ENCODE data around the gene MS4A10. TPM values are rescaled to one million over a fixed set of nuclear protein-coding genes. Genes with fewer than 3 reads are reported as not detected.

The MS4A10 gene
- total RNA-seq, 1 experiment from 2014 or later, result not detected

DNA sequence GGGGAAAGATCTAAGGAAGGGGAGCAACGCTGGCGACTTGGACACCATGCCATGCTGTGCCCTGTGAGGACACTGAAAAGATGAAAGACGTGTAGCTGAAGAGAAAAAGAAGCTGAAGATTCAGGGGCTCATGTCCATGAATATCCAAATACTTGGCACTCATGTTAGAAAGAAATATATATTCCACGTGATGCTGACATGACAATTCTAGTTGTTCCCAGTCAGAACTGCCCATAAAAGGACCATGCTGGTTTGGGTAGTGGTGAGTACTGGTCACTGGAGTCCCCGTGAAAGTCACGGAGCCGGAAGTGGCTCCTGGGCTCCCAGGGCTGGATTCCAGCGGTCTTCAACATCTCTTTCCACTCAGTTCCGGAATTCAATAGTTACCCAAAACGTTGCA lies 18.6 kb upstream of the MS4A10 start:
- DNase-seq (ENCODE audit: low read depth, low spot score) (no peak), ATAC-seq (no peak)
- Histone ChIP-seq H3K79me2 (ENCODE audit: insufficient read depth, low read length) (no peaks in the 10 kb centered on the region), H3K27ac (ENCODE audit: low read depth, low read length) (no peak overlapping the region), H2AFZ (ENCODE audit: low read depth, low read length, poor library complexity, severe bottlenecking) (peak overlapping the region; percentile 24), H3K36me3 (ENCODE audit: control insufficient read depth in 1 of 2, insufficient read depth in 2 of 2, low read length in 2 of 2) (no peaks in the 10 kb centered on the region), H3K9me3 (ENCODE audit: control insufficient read depth in 1 of 2, insufficient read depth in 1 of 2, low read depth in 1 of 2, low read length in 2 of 2) (no peaks in the 10 kb centered on the region), H3K4me2 (ENCODE audit: low read length) (no peak overlapping the region), H3K9ac (ENCODE audit: low read length) (no peak overlapping the region), H3K4me1 (ENCODE audit: control insufficient read depth in 1 of 2, insufficient read depth in 2 of 2, low read length in 2 of 2) (peaks cover 8 to 10% of the 10 kb centered on the region in 2 experiments; a peak in 2 of 4 replicates), H3K27me3 (ENCODE audit: insufficient read depth, low read length) (no peaks in the 10 kb centered on the region), H4K20me1 (ENCODE audit: insufficient read depth) (no peaks in the 10 kb centered on the region), H3K4me3 (replicated peaks in 1 of 2; ENCODE audit: low read depth in 1 of 2, low read length in 2 of 2) (no peak overlapping the region), H3K9me2 (ENCODE audit: insufficient read depth) (no peaks in the 10 kb centered on the region)
- no TSS peak for BruUV-seq (replicated peaks)
- CTCF ChIA-PET, result interaction anchor here (1.1 kb wide), 1 partner anchor 9 kb away, joined by 4 read pairs; no protein-coding TSS in a partner anchor
- RAD21 ChIA-PET (ENCODE audit: low non-redundant PET in 1 of 2, low total read pairs in 2 of 2, uncharacterized antibody in 2 of 2, unreplicated experiment in 2 of 2), result no interaction called here
- POLR2A ChIA-PET, result no interaction called here
- no peak for TF ChIP-seq CBX3 (IDR thresholded peaks at IDR 0.05; ENCODE audit: low read depth)
- TF ChIP-seq SIN3A (IDR thresholded peaks at IDR 0.05; ENCODE audit: low read depth), result no peak
- no peak for TF ChIP-seq EZH2 (IDR thresholded peaks at IDR 0.05)
- no peak for TF ChIP-seq POLR2A (IDR thresholded peaks at IDR 0.05; ENCODE audit: borderline replicate concordance, extremely low read depth, insufficient read depth, insufficient read length)
- TF ChIP-seq, protein P1, sequence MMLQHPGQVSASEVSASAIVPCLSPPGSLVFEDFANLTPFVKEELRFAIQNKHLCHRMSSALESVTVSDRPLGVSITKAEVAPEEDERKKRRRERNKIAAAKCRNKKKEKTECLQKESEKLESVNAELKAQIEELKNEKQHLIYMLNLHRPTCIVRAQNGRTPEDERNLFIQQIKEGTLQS (IDR thresholded peaks at IDR 0.05), result no peak
- no peak for TF ChIP-seq SRF (IDR thresholded peaks at IDR 0.05; ENCODE audit: low read depth)
- intact Hi-C loops (cut with micrococcal nuclease), result no loop called here

DNA sequence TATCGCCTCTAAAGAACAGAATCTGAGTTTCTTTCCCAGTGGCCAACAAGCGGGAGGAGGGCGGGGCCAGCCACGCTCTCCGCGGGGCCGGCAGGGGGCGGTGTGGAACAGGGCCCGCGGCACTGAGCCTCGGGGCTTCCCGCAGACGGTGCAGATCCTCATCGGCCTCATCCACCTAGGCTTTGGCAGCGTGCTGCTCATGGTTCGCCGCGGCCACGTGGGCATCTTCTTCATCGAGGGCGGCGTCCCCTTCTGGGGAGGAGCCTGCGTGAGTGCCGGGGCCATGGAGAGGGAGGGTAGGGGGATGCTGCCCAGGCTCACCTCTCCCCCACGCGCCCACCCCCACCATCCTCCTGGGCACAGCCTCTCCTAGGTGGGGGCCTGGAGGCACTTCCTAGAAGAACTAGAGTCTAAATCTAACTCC lies 17.7 kb upstream of the MS4A10 start:
- RAD21 ChIA-PET (ENCODE audit: low non-redundant PET in 1 of 2, low total read pairs in 2 of 2, uncharacterized antibody in 2 of 2, unreplicated experiment in 2 of 2), result no interaction called here
- DNase-seq (ENCODE audit: low read depth, low spot score), result peak; percentile 12
- no peaks in the 10 kb centered on the region for H3K36me3 ChIP-seq (ENCODE audit: control insufficient read depth in 1 of 2, insufficient read depth in 2 of 2, low read length in 2 of 2)
- H3K9ac ChIP-seq (ENCODE audit: low read length), result no peak overlapping the region
- CTCF ChIA-PET, result interaction anchor here (1.1 kb wide), 1 partner anchor 8 kb away, joined by 4 read pairs; no protein-coding TSS in a partner anchor
- no peaks in the 10 kb centered on the region for H3K27me3 ChIP-seq (ENCODE audit: insufficient read depth, low read length)
- H3K4me2 ChIP-seq (ENCODE audit: low read length), result peak overlapping the region; percentile 68
- H3K27ac ChIP-seq (ENCODE audit: low read depth, low read length), result no peak overlapping the region
- peak; percentile 94 for ATAC-seq
- intact Hi-C loops (cut with micrococcal nuclease), result no loop called here
- H2AFZ ChIP-seq (ENCODE audit: low read depth, low read length, poor library complexity, severe bottlenecking), result peak overlapping the region; percentile 24
- H3K4me3 ChIP-seq (replicated peaks in 1 of 2; ENCODE audit: low read depth in 1 of 2, low read length in 2 of 2), result peak overlapping the region; percentile 17 to 39; a peak in 3 of 4 replicates
- H3K9me2 ChIP-seq (ENCODE audit: insufficient read depth), result no peaks in the 10 kb centered on the region
- BruUV-seq (replicated peaks), result no TSS peak
- H3K9me3 ChIP-seq (ENCODE audit: control insufficient read depth in 1 of 2, insufficient read depth in 1 of 2, low read depth in 1 of 2, low read length in 2 of 2), result no peaks in the 10 kb centered on the region
- peaks cover 8 to 10% of the 10 kb centered on the region in 2 experiments; a peak in 2 of 4 replicates for H3K4me1 ChIP-seq (ENCODE audit: control insufficient read depth in 1 of 2, insufficient read depth in 2 of 2, low read length in 2 of 2)
- no peaks in the 10 kb centered on the region for H4K20me1 ChIP-seq (ENCODE audit: insufficient read depth)
- POLR2A ChIA-PET, result interaction anchor here (1.1 kb wide), 1 partner anchor 9 kb away, joined by 3 read pairs; no protein-coding TSS in a partner anchor
- no peaks in the 10 kb centered on the region for H3K79me2 ChIP-seq (ENCODE audit: insufficient read depth, low read length)
- TF ChIP-seq YY1 (IDR thresholded peaks at IDR 0.05; ENCODE audit: extremely low read depth, insufficient replicate concordance, low read depth, low read length), result no peak
- TF ChIP-seq EZH2 (IDR thresholded peaks at IDR 0.05), result no peak
- no peak for TF ChIP-seq JUND (IDR thresholded peaks at IDR 0.05)
- TF ChIP-seq ZNF274 (IDR thresholded peaks at IDR 0.05; ENCODE audit: low read depth, low read length), result no peak
- TF ChIP-seq, protein P1 (IDR thresholded peaks at IDR 0.05), result no peak
- no peak for TF ChIP-seq SRF (IDR thresholded peaks at IDR 0.05; ENCODE audit: low read depth)
- no peak for TF ChIP-seq FOSL1 (IDR thresholded peaks at IDR 0.05; ENCODE audit: low read depth)
- TF ChIP-seq ZFX (IDR thresholded peaks at IDR 0.05), result no peak
- TF ChIP-seq, protein P2, sequence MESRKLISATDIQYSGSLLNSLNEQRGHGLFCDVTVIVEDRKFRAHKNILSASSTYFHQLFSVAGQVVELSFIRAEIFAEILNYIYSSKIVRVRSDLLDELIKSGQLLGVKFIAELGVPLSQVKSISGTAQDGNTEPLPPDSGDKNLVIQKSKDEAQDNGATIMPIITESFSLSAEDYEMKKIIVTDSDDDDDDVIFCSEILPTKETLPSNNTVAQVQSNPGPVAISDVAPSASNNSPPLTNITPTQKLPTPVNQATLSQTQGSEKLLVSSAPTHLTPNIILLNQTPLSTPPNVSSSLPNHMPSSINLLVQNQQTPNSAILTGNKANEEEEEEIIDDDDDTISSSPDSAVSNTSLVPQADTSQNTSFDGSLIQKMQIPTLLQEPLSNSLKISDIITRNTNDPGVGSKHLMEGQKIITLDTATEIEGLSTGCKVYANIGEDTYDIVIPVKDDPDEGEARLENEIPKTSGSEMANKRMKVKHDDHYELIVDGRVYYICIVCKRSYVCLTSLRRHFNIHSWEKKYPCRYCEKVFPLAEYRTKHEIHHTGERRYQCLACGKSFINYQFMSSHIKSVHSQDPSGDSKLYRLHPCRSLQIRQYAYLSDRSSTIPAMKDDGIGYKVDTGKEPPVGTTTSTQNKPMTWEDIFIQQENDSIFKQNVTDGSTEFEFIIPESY (IDR thresholded peaks at IDR 0.05; ENCODE audit: extremely low read depth, insufficient replicate concordance, low read length), result no peak
- TF ChIP-seq SIN3A (IDR thresholded peaks at IDR 0.05; ENCODE audit: low read depth), result no peak
- no peak for TF ChIP-seq CEBPB (IDR thresholded peaks at IDR 0.05; ENCODE audit: low read depth)
- TF ChIP-seq RAD21 (IDR thresholded peaks at IDR 0.05; ENCODE audit: low read depth), result peak; percentile 24; the same call in 1 of the 2 replicates
- TF ChIP-seq SP1 (IDR thresholded peaks at IDR 0.05; ENCODE audit: low read depth), result no peak
- TF ChIP-seq ELF1 (IDR thresholded peaks at IDR 0.05; ENCODE audit: borderline replicate concordance, low read depth), result no peak
- peak; percentile 32; the same call in 1 of the 2 replicates for TF ChIP-seq CBX3 (IDR thresholded peaks at IDR 0.05; ENCODE audit: low read depth)
- no peak for TF ChIP-seq POLR2AphosphoS5 (IDR thresholded peaks at IDR 0.05; ENCODE audit: low read depth, low read length)
- TF ChIP-seq, protein P3, sequence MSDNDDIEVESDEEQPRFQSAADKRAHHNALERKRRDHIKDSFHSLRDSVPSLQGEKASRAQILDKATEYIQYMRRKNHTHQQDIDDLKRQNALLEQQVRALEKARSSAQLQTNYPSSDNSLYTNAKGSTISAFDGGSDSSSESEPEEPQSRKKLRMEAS (IDR thresholded peaks at IDR 0.05), result peak; percentile 76
- TF ChIP-seq EGR1 (IDR thresholded peaks at IDR 0.05; ENCODE audit: low read depth), result no peak

All from HCT116 (cell line).